ENCODE measurements around the gene COG3. TPM values are rescaled to one million over a fixed set of nuclear protein-coding genes. Genes with fewer than 3 reads are reported as not detected.

COG3 gene
- total RNA-seq, result 17.8 and 27.2 TPM in 2 replicates

GRCh38 chr13:45464687-45465453 is at the start of gene COG3:
TSS of gene COG3 (plus strand) at chr13:45464939. CDS start at chr13:45465037, 98 bp downstream.

GRCh38 chr13:45417790-45418534 is 46.8 kb upstream of the COG3 start, which contains the start of gene SLC25A30:
TSS of gene SLC25A30 (minus strand) at chr13:45418373. CDS start at chr13:45411425, 6,948 bp downstream.

Other genes starting within 250 kb of the COG3 start
- gene TPT1, start 123.8 kb upstream of the COG3 start, total RNA-seq, result 1,554 and 3,593 TPM in 2 replicates
- 4.7 and 7.1 TPM in 2 replicates for gene SLC25A30, start 46.6 kb upstream of the COG3 start, total RNA-seq
- not detected in 2 replicates for gene ERICH6B, start 150.8 kb downstream of the COG3 start, total RNA-seq
- gene CBY2, start 237.4 kb downstream of the COG3 start, total RNA-seq, result not detected in 2 replicates